Stimulated activated CD4-positive, alpha-beta T cell treated with anti-CD3 and anti-CD28 coated beads, Interleukin-1b, Interleukin-23, amount 100 ng/mL, for 1 hour (primary cell): ENCODE data around the gene SCD.

Source experiments
- DNase-seq, 2 donors: peaks; one replicate each; pipeline ENCODE4 v3.0.0-alpha.2; 2020; ENCODE audit warnings: low read depth in 2 of 2

Gene SCD

GRCh38 chr10:100340948-100341847 lies 5.8 kb upstream of the SCD start:
- DNase-seq: no peak

GRCh38 chr10:100341953-100342626 lies 4.9 kb upstream of the SCD start:
- peak in 1 of 2 donors; percentile 5 for DNase-seq

- DNase-seq: no peak
These were observed 4.4 kb upstream of the SCD start for GRCh38 chr10:100342627-100342972.

- no peak for DNase-seq
These were observed 2.7 kb upstream of the SCD start for GRCh38 chr10:100344241-100344788.

- no peak for DNase-seq
These were observed 1.3 kb upstream of the SCD start for GRCh38 chr10:100345570-100346330.

GRCh38 chr10:100346351-100346764 lies 675 bp upstream of the SCD start:
- peak in 1 of 2 donors; percentile 21 for DNase-seq

GRCh38 chr10:100347568-100348195 lies 649 bp downstream of the SCD start:
- no peak for DNase-seq

- DNase-seq: no peak
These were observed 1.4 kb downstream of the SCD start for GRCh38 chr10:100348389-100348927.

- no peak for DNase-seq
These were observed 2.1 kb downstream of the SCD start for GRCh38 chr10:100349087-100349486.

GRCh38 chr10:100349672-100350071 lies 2.6 kb downstream of the SCD start:
- DNase-seq: no peak

- no peak for DNase-seq
These were observed 4.0 kb downstream of the SCD start for GRCh38 chr10:100350914-100351485.

GRCh38 chr10:100353770-100354485 lies 6.9 kb downstream of the SCD start:
- DNase-seq: no peak

GRCh38 chr10:100355086-100355485 lies 8.1 kb downstream of the SCD start:
- no peak for DNase-seq

- DNase-seq: no peak
These were observed 9.3 kb downstream of the SCD start for GRCh38 chr10:100356067-100357017.

GRCh38 chr10:100357059-100357858 lies 10.2 kb downstream of the SCD start:
- no peak for DNase-seq

- DNase-seq: no peak
These were observed 12.0 kb downstream of the SCD start for GRCh38 chr10:100359030-100359432.

- DNase-seq: no peak
These were observed 12.6 kb downstream of the SCD start for GRCh38 chr10:100359529-100360150.

- DNase-seq: no peak
These were observed 13.2 kb downstream of the SCD start for GRCh38 chr10:100360234-100360633.
